GM20000 (cell line): ENCODE results near the gene ARL15.

Experiments used
- DNase-seq: peaks from one replicate; pipeline ENCODE4 v3.0.0; 2012; ENCODE audit warnings: low spot score
- CTCF ChIP-seq: IDR thresholded peaks from 2 replicates; pipeline ENCODE4 v1.5.1; 2012; ENCODE audit warnings: mild to moderate bottlenecking, control low read depth; ENCODE audit errors: extremely low read depth, missing control alignments

The ARL15 gene

GRCh38 chr5:53892224-53892623 is 418.1 kb downstream of the ARL15 start:
- DNase-seq, result no peak
- TF ChIP-seq CTCF, result no peak

- no peak for TF ChIP-seq CTCF
- DNase-seq, result no peak
Observed at GRCh38 chr5:53891159-53891558, 419.2 kb downstream of the ARL15 start.

- DNase-seq, result no peak
- no peak for TF ChIP-seq CTCF
Observed at GRCh38 chr5:53890490-53890889, 419.9 kb downstream of the ARL15 start.

- no peak for DNase-seq
Observed at GRCh38 chr5:53884844-53885243, 425.5 kb downstream of the ARL15 start.

GRCh38 chr5:53884417-53884816 is 426.0 kb downstream of the ARL15 start:
- TF ChIP-seq CTCF, result no peak
- DNase-seq, result no peak

More at GRCh38 chr5:53884844-53885243, 425.5 kb downstream of the ARL15 start:
- TF ChIP-seq CTCF, result no peak

GRCh38 chr5:53882676-53883031 is 427.7 kb downstream of the ARL15 start:
- TF ChIP-seq CTCF, result no peak
- DNase-seq, result no peak

- TF ChIP-seq CTCF, result no peak
- no peak for DNase-seq
Observed at GRCh38 chr5:53882006-53882675, 428.2 kb downstream of the ARL15 start.
